Osteoblast (primary cell): ENCODE data around the gene COA7. TPM values are rescaled to one million over a fixed set of nuclear protein-coding genes. Genes with fewer than 3 reads are reported as not detected.

ENCODE experiments used
- DNase-seq: peaks from one replicate; pipeline ENCODE4 v3.0.0; 2011; ENCODE audit warnings: low spot score, mixed read lengths; ENCODE audit not compliant: insufficient read length; ENCODE audit errors: missing footprints
- H2AFZ ChIP-seq: 2 replicates; pipeline ENCODE4 v1.6.0; 2011; ENCODE audit warnings: mild to moderate bottlenecking, low read length
- H3K27ac ChIP-seq: 2 replicates; pipeline ENCODE4 v1.5.1; 2011; ENCODE audit warnings: mild to moderate bottlenecking, low read depth, low read length, moderate library complexity
- H3K27me3 ChIP-seq: 2 replicates; pipeline ENCODE4 v1.6.0; 2012; ENCODE audit warnings: mild to moderate bottlenecking, control low read depth, inconsistent platforms, low read length, moderate library complexity; ENCODE audit not compliant: insufficient read depth
- H3K36me3 ChIP-seq: 2 replicates; pipeline ENCODE4 v1.5.1; 2011; ENCODE audit warnings: mild to moderate bottlenecking, low read length, control low read depth, moderate library complexity; ENCODE audit not compliant: insufficient read depth
- H3K4me1 ChIP-seq: 2 replicates; pipeline ENCODE4 v1.5.1; 2011; ENCODE audit warnings: mild to moderate bottlenecking, low read length, control low read depth, moderate library complexity; ENCODE audit not compliant: insufficient read depth
- H3K4me2 ChIP-seq: 2 replicates; pipeline ENCODE4 v1.6.0; 2011; ENCODE audit warnings: mild to moderate bottlenecking, low read length; ENCODE audit not compliant: insufficient read depth
- H3K4me3 ChIP-seq: fragments of 200-600 bp; sonication (generic); 3 replicates; pipeline ENCODE4 v1.5.1; 2012; ENCODE audit warnings: mild to moderate bottlenecking, low read length, inconsistent platforms; ENCODE audit not compliant: insufficient read depth
- H3K79me2 ChIP-seq: 2 replicates; pipeline ENCODE4 v1.6.0; 2012; ENCODE audit warnings: mild to moderate bottlenecking, low read length, control low read depth, inconsistent platforms; ENCODE audit not compliant: insufficient read depth
- H3K9me3 ChIP-seq: 2 replicates; pipeline ENCODE4 v1.5.1; 2011; ENCODE audit warnings: low read depth, low read length, control low read depth
- H4K20me1 ChIP-seq: 2 replicates; pipeline ENCODE4 v1.6.0; 2012; ENCODE audit warnings: mild to moderate bottlenecking, low read length, control low read depth; ENCODE audit not compliant: insufficient read depth
- total RNA-seq: library from RNA; depleted of rRNA; stranded (reverse); fragments of >200 nt; gene quantifications from 2 replicates; pipeline ENCODE4 v1.2.3, GENCODE V29; 2012
- TF ChIP-seq, protein P1 (sequence below): IDR thresholded peaks from 2 replicates; pipeline ENCODE4 v1.5.1; 2011; ENCODE audit warnings: mild to moderate bottlenecking, low read depth, low read length, moderate library complexity; ENCODE audit errors: extremely low read depth

The COA7 gene
- total RNA-seq, 1 donor, result 14.8 TPM

DNA sequence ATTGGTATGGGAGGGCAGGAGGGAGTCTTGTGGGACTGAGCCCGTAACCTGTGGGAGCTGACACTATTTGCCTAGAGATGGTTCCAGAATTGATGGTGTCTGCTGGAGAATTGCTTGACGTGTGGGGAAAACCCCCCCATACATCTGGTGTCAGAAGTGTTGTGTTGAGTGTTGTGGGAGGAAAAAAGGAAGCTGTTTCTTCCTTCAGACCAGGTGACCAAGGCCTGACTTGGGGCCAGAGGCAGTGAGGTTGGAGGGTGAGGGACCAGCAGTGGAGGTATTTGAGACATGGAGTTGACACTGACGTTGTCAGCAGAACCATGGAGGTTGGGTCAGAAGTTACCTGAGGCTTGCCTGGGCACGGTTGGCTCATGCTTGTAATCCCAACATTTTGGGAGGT lies 56.8 kb downstream of the COA7 start:
- H4K20me1 ChIP-seq, result no peaks in the 10 kb centered on the region
- H3K27me3 ChIP-seq, result no peaks in the 10 kb centered on the region
- no peaks in the 10 kb centered on the region for H3K4me1 ChIP-seq
- H3K4me3 ChIP-seq, result no peak overlapping the region
- TF ChIP-seq, protein P1, sequence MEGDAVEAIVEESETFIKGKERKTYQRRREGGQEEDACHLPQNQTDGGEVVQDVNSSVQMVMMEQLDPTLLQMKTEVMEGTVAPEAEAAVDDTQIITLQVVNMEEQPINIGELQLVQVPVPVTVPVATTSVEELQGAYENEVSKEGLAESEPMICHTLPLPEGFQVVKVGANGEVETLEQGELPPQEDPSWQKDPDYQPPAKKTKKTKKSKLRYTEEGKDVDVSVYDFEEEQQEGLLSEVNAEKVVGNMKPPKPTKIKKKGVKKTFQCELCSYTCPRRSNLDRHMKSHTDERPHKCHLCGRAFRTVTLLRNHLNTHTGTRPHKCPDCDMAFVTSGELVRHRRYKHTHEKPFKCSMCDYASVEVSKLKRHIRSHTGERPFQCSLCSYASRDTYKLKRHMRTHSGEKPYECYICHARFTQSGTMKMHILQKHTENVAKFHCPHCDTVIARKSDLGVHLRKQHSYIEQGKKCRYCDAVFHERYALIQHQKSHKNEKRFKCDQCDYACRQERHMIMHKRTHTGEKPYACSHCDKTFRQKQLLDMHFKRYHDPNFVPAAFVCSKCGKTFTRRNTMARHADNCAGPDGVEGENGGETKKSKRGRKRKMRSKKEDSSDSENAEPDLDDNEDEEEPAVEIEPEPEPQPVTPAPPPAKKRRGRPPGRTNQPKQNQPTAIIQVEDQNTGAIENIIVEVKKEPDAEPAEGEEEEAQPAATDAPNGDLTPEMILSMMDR, result no peak
- H3K36me3 ChIP-seq, result no peaks in the 10 kb centered on the region
- H3K4me2 ChIP-seq, result no peak overlapping the region
- H2AFZ ChIP-seq, result no peak overlapping the region
- no peak overlapping the region for H3K27ac ChIP-seq
- no peaks in the 10 kb centered on the region for H3K9me3 ChIP-seq
- DNase-seq, result no peak
- H3K79me2 ChIP-seq, result no peaks in the 10 kb centered on the region

DNA sequence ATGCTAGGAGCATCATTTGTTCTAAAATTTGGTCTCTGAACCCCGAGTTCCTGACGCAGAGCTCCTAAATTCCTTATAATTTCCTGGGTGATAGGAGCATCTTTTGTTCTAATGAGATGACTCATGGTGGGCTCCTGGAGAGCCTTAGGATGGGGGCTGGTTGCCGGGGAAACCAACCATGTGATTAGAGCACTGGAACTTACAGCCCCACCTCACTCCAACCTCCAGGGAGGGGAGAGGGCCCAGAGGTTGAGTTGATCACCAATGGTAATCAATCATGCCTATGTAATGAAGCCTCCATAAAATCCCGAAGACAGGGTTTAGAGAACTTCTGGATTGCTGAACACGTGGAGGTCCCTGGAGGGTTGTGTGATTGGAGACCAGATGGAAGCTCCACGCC lies 57.5 kb downstream of the COA7 start:
- TF ChIP-seq, protein P1, result no peak
- no peak overlapping the region for H3K4me3 ChIP-seq

DNA sequence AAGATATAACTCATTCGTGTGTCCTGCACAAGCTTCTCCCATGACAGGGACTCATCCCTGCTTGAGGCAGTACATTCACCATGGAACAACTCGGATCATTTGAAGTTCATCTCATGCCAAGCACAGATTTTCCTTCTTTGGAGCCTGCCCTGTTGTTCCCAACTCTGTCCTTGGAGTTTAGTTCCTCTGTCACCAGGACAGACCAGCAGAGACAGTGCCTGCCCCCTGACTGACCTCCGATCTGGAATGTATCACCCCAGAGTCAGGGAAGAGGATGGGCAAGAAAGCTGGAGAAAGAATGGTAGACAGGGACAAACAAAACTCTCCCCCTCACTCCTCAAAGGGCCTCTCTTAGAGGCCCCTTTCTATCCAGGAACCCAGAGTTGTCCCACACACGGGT lies 60.2 kb downstream of the COA7 start:
- Histone ChIP-seq H3K79me2 (no peaks in the 10 kb centered on the region), H3K4me1 (no peaks in the 10 kb centered on the region), H3K27me3 (peaks cover 21% of the 10 kb centered on the region), H3K36me3 (no peaks in the 10 kb centered on the region), H3K9me3 (no peaks in the 10 kb centered on the region), H3K27ac (no peak overlapping the region), H2AFZ (no peak overlapping the region), H3K4me2 (no peak overlapping the region), H4K20me1 (no peaks in the 10 kb centered on the region), H3K4me3 (no peak overlapping the region)
- DNase-seq, result no peak
- TF ChIP-seq, protein P1, result no peak

More for the DNA sequence above, 57.5 kb downstream of the COA7 start:
- H3K27me3 ChIP-seq, result no peaks in the 10 kb centered on the region
- no peaks in the 10 kb centered on the region for H4K20me1 ChIP-seq
- no peak overlapping the region for H3K4me2 ChIP-seq
- DNase-seq, result no peak
- no peak overlapping the region for H2AFZ ChIP-seq
- no peaks in the 10 kb centered on the region for H3K79me2 ChIP-seq
- H3K27ac ChIP-seq, result no peak overlapping the region
- H3K4me1 ChIP-seq, result no peaks in the 10 kb centered on the region
- H3K9me3 ChIP-seq, result no peaks in the 10 kb centered on the region
- H3K36me3 ChIP-seq, result no peaks in the 10 kb centered on the region

DNA sequence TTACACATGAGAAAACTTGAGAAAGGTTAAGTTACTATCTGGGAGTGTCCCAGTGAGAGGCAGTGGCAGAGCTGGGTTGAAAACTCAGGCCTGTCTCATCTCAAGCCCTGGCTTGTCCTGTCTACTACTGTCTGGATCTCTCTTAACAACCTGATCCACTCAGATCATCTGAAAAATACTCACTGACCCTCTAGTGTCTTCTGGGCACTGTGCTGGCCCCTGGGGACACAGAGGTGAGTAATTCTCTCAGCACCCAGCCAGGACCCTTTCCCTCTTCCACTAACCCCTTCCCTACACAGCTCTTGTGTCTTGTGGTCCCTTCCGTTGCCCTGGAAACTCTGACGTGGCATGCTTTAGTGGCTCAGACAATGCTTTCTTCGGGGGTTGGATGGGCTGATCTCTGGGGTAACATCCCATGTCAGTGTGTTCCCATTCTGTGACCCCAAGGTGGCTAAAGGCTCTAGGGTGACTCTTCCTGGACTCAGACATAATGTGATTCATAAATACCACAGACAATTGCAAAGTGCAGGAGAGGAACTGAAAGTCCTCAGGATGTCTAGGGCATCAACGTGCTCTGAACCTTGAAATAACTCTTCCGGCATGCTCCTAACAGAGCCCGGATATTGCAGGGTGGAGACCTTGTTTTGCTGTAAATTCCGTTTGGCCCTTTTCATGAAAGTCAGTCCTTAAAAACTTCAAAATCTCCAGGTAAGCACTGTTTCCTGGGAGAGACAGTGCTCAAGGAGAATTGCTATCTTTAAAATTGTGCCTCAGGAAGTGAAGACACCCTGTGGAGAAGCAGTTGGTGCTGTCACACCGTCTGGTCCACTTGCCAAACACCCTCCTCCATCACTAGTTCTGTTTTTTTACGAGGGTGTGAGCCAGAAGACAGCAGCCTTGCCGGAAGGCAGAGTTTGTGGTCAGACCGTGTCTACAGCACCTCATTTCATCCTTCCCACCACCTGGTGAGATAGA lies 61.1 kb downstream of the COA7 start:
- Histone ChIP-seq H3K4me1 (no peaks in the 10 kb centered on the region), H3K4me3 (no peak overlapping the region), H3K36me3 (no peaks in the 10 kb centered on the region), H3K79me2 (no peaks in the 10 kb centered on the region), H3K4me2 (no peak overlapping the region), H3K27me3 (peaks cover 30% of the 10 kb centered on the region), H4K20me1 (no peaks in the 10 kb centered on the region), H2AFZ (no peak overlapping the region), H3K9me3 (no peaks in the 10 kb centered on the region), H3K27ac (no peak overlapping the region)
- TF ChIP-seq, protein P1, result no peak
- no peak for DNase-seq
